ENCODE data around the gene ALCAM. TPM values are rescaled to one million over a fixed set of nuclear protein-coding genes. Genes with fewer than 3 reads are reported as not detected.

The ALCAM gene
- total RNA-seq, 2 experiments from 2014 or later, result 47.7 to 51.3 TPM

GRCh38 chr3:105593315-105593714 lies 226.6 kb downstream of the ALCAM start:
- Histone ChIP-seq H3K9me2 (ENCODE audit: insufficient read depth, low read length) (no peaks in the 10 kb centered on the region), H3K4me1 (ENCODE audit: insufficient read depth, low read length, poor library complexity, severe bottlenecking) (no peaks in the 10 kb centered on the region), H4K20me1 (ENCODE audit: insufficient read depth, low read length) (no peaks in the 10 kb centered on the region), H3K9me3 (ENCODE audit: low read length) (no peaks in the 10 kb centered on the region), H3K27ac (ENCODE audit: low read depth, low read length, poor library complexity, severe bottlenecking) (no peak overlapping the region), H3K4me3 (ENCODE audit: low read depth, low read length, poor library complexity, severe bottlenecking) (no peak overlapping the region), H3K79me2 (ENCODE audit: insufficient read depth, low read depth, low read length) (no peaks in the 10 kb centered on the region), H2AFZ (ENCODE audit: low read length) (no peak overlapping the region), H3K36me3 (ENCODE audit: insufficient read depth, low read length) (no peaks in the 10 kb centered on the region), H3K4me2 (ENCODE audit: low read length) (no peak overlapping the region)
- DNase-seq (ENCODE audit: low spot score), result no peak
- no peak for TF ChIP-seq EZH2phosphoT487 (IDR thresholded peaks at IDR 0.05; ENCODE audit: borderline replicate concordance, low read depth, low read length)
- TF ChIP-seq, protein P1, sequence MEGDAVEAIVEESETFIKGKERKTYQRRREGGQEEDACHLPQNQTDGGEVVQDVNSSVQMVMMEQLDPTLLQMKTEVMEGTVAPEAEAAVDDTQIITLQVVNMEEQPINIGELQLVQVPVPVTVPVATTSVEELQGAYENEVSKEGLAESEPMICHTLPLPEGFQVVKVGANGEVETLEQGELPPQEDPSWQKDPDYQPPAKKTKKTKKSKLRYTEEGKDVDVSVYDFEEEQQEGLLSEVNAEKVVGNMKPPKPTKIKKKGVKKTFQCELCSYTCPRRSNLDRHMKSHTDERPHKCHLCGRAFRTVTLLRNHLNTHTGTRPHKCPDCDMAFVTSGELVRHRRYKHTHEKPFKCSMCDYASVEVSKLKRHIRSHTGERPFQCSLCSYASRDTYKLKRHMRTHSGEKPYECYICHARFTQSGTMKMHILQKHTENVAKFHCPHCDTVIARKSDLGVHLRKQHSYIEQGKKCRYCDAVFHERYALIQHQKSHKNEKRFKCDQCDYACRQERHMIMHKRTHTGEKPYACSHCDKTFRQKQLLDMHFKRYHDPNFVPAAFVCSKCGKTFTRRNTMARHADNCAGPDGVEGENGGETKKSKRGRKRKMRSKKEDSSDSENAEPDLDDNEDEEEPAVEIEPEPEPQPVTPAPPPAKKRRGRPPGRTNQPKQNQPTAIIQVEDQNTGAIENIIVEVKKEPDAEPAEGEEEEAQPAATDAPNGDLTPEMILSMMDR (conservative IDR thresholded peaks at IDR 0.05; ENCODE audit: low read length), result no peak
- BruUV-seq (replicated peaks), result no TSS peak
- ChIA-PET CTCF (ENCODE audit: unreplicated experiment) (no interaction called here), POLR2A (interaction anchor here (0.6 to 0.7 kb wide), 2 partner anchors 591 to 1873 kb away, joined by 3 to 4 read pairs; no protein-coding TSS in a partner anchor)
- intact Hi-C loops (cut with micrococcal nuclease; ENCODE audit: unreplicated experiment), result no loop called here

- Histone ChIP-seq H4K20me1 (ENCODE audit: insufficient read depth, low read length) (no peaks in the 10 kb centered on the region), H3K4me3 (ENCODE audit: low read depth, low read length, poor library complexity, severe bottlenecking) (no peak overlapping the region), H3K4me1 (ENCODE audit: insufficient read depth, low read length, poor library complexity, severe bottlenecking) (no peaks in the 10 kb centered on the region), H3K9me2 (ENCODE audit: insufficient read depth, low read length) (no peaks in the 10 kb centered on the region), H3K4me2 (ENCODE audit: low read length) (no peak overlapping the region), H3K9me3 (ENCODE audit: low read length) (no peaks in the 10 kb centered on the region), H2AFZ (ENCODE audit: low read length) (no peak overlapping the region), H3K79me2 (ENCODE audit: insufficient read depth, low read depth, low read length) (no peaks in the 10 kb centered on the region), H3K27ac (ENCODE audit: low read depth, low read length, poor library complexity, severe bottlenecking) (no peak overlapping the region), H3K36me3 (ENCODE audit: insufficient read depth, low read length) (no peaks in the 10 kb centered on the region)
- POLR2A ChIA-PET, result interaction anchor here (1.1 kb wide), 1 partner anchor 1268 kb away, joined by 3 read pairs; no protein-coding TSS in a partner anchor
- intact Hi-C loops (cut with micrococcal nuclease; ENCODE audit: unreplicated experiment), result no loop called here
- no peak for DNase-seq (ENCODE audit: low spot score)
- no TSS peak for BruUV-seq (replicated peaks)
- CTCF ChIA-PET (ENCODE audit: unreplicated experiment), result no interaction called here
- no peak for TF ChIP-seq EZH2phosphoT487 (IDR thresholded peaks at IDR 0.05; ENCODE audit: borderline replicate concordance, low read depth, low read length)
- TF ChIP-seq, protein P1 (conservative IDR thresholded peaks at IDR 0.05; ENCODE audit: low read length), result no peak
These were observed 227.5 kb downstream of the ALCAM start for GRCh38 chr3:105594219-105594618.

- POLR2A ChIA-PET, result interaction anchor here (0.5 kb wide), 2 partner anchors 256 to 1026 kb away, joined by 4 to 5 read pairs; no protein-coding TSS in a partner anchor
- BruUV-seq (replicated peaks), result no TSS peak
These were observed 231.5 kb downstream of the ALCAM start for GRCh38 chr3:105598042-105598796.

More at GRCh38 chr3:105598042-105598796, 231.5 kb downstream of the ALCAM start:
- Histone ChIP-seq H3K9me2 (ENCODE audit: insufficient read depth, low read length) (no peaks in the 10 kb centered on the region), H3K36me3 (ENCODE audit: insufficient read depth, low read length) (no peaks in the 10 kb centered on the region), H3K4me2 (ENCODE audit: low read length) (no peak overlapping the region), H3K9me3 (ENCODE audit: low read length) (no peaks in the 10 kb centered on the region), H4K20me1 (ENCODE audit: insufficient read depth, low read length) (no peaks in the 10 kb centered on the region), H3K4me1 (ENCODE audit: insufficient read depth, low read length, poor library complexity, severe bottlenecking) (no peaks in the 10 kb centered on the region), H3K79me2 (ENCODE audit: insufficient read depth, low read depth, low read length) (no peaks in the 10 kb centered on the region), H3K27ac (ENCODE audit: low read depth, low read length, poor library complexity, severe bottlenecking) (no peak overlapping the region), H3K4me3 (ENCODE audit: low read depth, low read length, poor library complexity, severe bottlenecking) (no peak overlapping the region), H2AFZ (ENCODE audit: low read length) (no peak overlapping the region)
- CTCF ChIA-PET (ENCODE audit: unreplicated experiment), result no interaction called here
- intact Hi-C loops (cut with micrococcal nuclease; ENCODE audit: unreplicated experiment), result no loop called here
- DNase-seq (ENCODE audit: low spot score), result no peak
- no peak for TF ChIP-seq EZH2phosphoT487 (IDR thresholded peaks at IDR 0.05; ENCODE audit: borderline replicate concordance, low read depth, low read length)
- TF ChIP-seq, protein P1 (conservative IDR thresholded peaks at IDR 0.05; ENCODE audit: low read length), result no peak

Measured in OCI-LY7 (cell line).